Keratinocyte (primary cell): ENCODE results near the gene SLC20A1.

Experiments used
- EZH2 ChIP-seq: IDR thresholded peaks from one replicate; pipeline ENCODE4 v1.6.1; 2012; ENCODE audit warnings: inconsistent platforms, mild to moderate bottlenecking, low read length, moderate library complexity
- TF ChIP-seq, protein P1 (sequence below), 3 experiments: IDR thresholded peaks in 1 of 3; conservative IDR thresholded peaks in 1 of 3; optimal IDR thresholded peaks in 1 of 3; 2 replicates in 2 of 3; 3 replicates in 1 of 3; pipeline versions ENCODE3 to v1.5.1; 2011; ENCODE audit warnings: low read length in 3 of 3, mild to moderate bottlenecking in 3 of 3, moderate library complexity in 2 of 3, control low read depth in 1 of 3, inconsistent platforms in 1 of 3; ENCODE audit not compliant: insufficient read depth in 2 of 3; ENCODE audit errors: extremely low read depth in 1 of 3

DNA sequence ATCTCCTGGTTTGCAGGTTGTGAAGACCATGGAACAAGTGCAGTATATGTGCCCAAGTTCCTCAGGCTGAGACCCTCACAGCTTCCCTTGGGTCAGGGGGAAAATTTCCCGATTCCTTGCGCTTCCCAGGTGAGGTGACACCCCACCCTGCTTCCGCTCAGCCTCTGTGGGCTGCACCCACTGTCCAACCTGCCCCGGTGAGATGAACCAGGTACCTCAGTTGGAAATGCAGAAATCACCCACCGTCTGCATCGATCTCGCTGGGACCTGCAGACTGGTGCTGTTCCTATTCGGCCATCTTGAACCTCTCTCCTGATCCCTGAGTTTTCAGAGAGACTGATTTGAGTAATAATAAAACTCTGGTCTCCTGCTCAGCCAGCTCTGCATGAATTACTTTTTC is 30.7 kb upstream of the SLC20A1 start:
- TF ChIP-seq, protein P1, sequence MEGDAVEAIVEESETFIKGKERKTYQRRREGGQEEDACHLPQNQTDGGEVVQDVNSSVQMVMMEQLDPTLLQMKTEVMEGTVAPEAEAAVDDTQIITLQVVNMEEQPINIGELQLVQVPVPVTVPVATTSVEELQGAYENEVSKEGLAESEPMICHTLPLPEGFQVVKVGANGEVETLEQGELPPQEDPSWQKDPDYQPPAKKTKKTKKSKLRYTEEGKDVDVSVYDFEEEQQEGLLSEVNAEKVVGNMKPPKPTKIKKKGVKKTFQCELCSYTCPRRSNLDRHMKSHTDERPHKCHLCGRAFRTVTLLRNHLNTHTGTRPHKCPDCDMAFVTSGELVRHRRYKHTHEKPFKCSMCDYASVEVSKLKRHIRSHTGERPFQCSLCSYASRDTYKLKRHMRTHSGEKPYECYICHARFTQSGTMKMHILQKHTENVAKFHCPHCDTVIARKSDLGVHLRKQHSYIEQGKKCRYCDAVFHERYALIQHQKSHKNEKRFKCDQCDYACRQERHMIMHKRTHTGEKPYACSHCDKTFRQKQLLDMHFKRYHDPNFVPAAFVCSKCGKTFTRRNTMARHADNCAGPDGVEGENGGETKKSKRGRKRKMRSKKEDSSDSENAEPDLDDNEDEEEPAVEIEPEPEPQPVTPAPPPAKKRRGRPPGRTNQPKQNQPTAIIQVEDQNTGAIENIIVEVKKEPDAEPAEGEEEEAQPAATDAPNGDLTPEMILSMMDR (optimal IDR thresholded peaks at IDR 0.05 in 1 of 3, IDR thresholded peaks at IDR 0.05 in 1 of 3, conservative IDR thresholded peaks at IDR 0.05 in 1 of 3; ENCODE audit: extremely low read depth in 1 of 3, insufficient read depth in 2 of 3, low read length in 3 of 3), result no peak
- no peak for TF ChIP-seq EZH2
